Glomerular visceral epithelial cell (primary cell): ENCODE results near the gene GULP1.
"Not testable (repeated sequence)": the region's sequence is repeated elsewhere in the genome, so short reads cannot be mapped to it uniquely, and the experiment has no call there.

Source experiments
- DNase-seq: peaks from one replicate; pipeline ENCODE4 v3.0.0-alpha.2; 2016; ENCODE audit errors: extremely low spot score

The GULP1 gene

GRCh38 chr2:188527141-188527540, 235.5 kb downstream of the GULP1 start:
- DNase-seq = no peak

DNA sequence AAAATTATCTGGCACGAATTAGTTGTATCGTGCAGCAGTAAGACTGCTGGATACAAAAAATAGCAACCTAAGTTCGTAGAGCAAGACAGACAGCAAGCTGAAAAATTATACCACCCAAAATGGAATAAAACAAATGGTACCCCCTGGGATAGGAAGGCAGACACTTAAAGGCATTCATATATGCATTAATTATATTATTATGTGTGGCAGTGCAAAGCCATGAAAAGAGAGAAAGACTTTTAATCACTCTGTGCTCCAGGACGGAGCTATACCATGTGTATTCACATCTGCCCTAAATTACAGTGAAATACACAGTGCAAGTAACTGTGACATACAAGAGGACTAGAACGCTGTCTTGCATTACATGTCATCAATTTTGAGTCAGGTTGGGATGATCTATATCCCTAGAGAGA, 235.9 kb downstream of the GULP1 start:
- DNase-seq = no peak

DNA sequence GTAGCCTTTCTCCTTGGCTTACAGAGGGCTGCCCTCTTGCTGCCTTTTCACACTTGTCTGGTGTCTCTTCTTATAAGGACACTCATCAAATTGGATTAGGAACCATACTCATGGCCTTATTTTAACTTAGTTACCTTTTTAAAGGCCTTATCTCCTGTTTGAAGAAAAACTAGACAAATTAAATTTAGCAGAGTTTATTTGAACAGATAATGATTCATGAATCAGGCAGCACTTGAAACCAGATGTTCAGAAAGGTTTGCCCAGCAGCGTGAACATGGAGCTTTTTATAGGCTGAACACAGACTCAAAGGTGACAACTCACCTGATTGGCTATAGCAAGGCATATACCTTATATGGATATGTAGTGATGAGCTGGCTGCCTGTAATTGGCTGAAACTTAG, 238.0 kb downstream of the GULP1 start:
- DNase-seq = no peak

- no peak for DNase-seq
Observed at GRCh38 chr2:188534875-188535274, 243.2 kb downstream of the GULP1 start.

- no peak for DNase-seq
Observed at GRCh38 chr2:188551671-188552070, 260.0 kb downstream of the GULP1 start.

GRCh38 chr2:188557081-188557480, 265.4 kb downstream of the GULP1 start:
- no peak for DNase-seq

DNA sequence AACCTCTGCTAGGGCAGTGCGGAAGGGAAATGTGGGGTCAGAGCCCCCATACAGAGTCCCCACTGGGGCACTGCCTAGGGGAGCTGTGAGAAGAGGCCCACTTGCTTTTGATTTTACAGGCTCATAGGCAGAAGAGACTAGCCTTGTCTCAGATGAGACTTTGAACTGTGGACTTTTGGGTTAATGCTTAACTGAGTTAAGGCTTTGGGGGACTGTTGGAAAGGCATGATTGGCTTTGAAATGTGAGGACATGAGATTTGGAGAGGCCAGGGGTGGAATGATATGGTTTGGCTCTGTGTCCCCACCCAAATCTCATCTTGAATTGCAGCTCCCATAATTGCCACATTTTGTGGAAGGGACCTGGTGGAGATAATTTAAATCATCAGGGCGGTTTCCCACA, 267.8 kb downstream of the GULP1 start:
- DNase-seq = not testable (repeated sequence)

DNA sequence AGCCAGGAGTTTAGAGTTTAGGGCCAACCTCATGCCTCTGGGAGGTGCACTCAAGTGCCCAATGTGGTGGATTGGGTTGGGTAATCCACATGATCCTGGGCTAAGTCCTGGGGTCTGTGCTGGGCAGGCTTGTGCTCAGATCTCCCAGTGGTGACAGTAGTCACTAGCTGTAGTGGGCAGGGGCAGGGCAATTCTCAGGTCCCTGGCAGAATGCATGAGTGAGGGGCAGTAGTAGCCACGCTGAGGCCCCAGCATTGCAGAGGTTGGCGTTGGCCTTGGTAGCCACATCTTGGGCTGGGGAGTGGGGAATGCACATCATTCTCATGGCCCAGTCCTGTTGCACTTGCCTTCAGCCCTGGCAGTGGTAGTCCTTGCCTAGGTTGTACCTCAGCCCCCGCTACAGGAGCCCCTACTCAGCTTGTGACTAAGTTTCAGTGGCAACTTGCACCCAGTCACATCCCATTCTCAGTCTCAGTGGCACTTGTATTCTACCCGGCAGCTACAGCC, 269.9 kb downstream of the GULP1 start:
- no peak for DNase-seq

GRCh38 chr2:188569431-188570165, 277.9 kb downstream of the GULP1 start:
- DNase-seq = no peak

DNA sequence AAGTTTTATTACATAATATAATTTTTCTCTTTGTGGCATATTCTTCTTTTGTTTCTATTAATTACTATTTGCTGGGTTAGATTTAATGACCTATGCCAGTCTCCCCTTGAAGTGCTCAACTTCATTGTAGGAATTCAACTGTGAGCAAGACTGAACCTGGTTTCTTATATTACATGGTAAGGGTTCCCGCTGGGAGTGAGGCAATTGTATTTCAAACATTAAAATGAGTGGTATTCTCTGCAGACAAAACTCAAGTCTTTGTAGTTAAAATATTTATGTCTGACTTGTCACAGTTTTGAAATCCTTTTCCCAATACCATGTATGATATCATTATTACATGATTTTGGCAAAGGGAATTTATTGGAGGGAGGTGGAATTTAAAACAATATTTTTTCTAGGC, 278.7 kb downstream of the GULP1 start:
- no peak for DNase-seq

GRCh38 chr2:188571543-188572303, 280.0 kb downstream of the GULP1 start:
- no peak for DNase-seq

DNA sequence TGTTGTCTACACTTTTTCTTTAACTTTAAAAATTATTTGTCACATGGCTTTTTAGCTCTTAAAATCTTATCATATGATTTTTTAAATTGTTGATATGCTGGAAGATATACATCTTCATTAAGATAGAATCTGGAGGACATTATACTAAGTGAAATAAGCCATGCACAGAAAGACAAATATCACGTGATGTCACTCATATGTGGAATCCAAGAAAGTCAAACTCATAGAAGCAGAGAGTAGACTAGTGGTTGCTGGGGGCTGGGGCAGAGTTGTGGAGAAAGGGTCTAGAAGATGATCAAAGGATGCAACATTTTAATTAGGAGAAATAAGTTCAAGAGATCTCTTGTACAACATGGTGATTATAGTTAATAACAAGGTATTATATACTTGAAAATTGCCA, 280.9 kb downstream of the GULP1 start:
- no peak for DNase-seq

GRCh38 chr2:188573453-188573852, 281.8 kb downstream of the GULP1 start:
- no peak for DNase-seq

GRCh38 chr2:188576006-188576405, 284.3 kb downstream of the GULP1 start:
- no peak for DNase-seq

GRCh38 chr2:188576651-188577050, 285.0 kb downstream of the GULP1 start:
- DNase-seq = no peak

GRCh38 chr2:188577231-188577630, 285.6 kb downstream of the GULP1 start:
- no peak for DNase-seq

- no peak for DNase-seq
Observed at GRCh38 chr2:188580738-188581137, 289.1 kb downstream of the GULP1 start.

GRCh38 chr2:188582211-188582610, 290.5 kb downstream of the GULP1 start:
- DNase-seq = no peak

DNA sequence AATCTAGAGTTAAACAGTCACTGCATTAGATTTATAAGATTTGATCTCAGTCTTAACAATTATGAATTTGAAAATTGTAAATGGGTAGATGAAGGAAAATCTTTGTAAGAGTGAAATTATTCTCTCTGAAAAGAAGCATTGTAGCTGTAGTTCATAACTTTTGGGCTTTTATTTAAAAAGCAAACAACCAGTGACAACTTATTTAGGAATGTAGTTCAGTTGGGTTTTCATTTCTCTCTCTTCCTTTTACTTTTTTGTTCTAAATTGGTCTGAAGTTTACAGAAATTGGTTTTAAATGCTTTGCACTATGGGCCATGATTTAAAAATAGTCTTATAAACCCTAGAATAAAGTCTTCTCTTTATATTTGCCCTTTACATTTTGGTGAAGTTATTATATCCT, 296.6 kb downstream of the GULP1 start:
- no peak for DNase-seq

DNA sequence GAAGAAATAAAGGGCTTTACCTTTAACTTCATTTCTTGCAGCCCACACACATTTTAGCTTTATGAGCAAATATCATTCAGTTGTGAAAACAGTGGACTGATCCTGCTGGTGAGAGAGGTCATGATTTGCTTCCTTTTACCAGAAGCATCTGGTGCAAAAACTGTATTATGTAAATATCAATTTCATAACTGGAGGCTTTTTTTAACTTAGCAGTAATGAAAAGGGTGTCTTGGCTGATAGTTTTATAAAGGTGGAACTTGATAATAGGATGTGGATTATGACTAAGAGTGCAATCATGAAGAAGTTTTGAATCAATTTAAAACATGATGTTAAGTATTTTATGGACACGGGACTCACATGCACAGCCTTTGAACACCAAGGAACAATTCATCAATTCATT, 304.4 kb downstream of the GULP1 start:
- DNase-seq = no peak

- DNase-seq = peak; percentile 15
Observed at GRCh38 chr2:188598551-188598950, 306.9 kb downstream of the GULP1 start.

DNA sequence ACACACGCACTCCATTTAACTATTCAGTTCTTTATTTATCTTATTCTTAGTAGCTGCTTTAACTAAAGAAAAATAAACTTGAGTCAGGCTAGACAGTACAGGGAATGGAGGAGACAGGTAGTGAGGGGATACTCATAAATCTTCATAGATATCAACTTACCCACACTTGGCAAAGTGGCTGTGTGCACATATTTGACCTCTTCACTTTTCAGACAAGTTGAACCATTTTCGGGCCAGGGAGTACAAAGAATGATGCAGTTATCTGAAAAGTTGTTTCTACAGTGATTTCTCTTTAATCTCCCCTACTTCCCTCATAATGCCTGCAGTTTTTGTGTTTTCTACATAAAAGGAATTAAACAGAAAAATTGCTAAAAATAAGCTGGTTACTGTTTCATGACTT, 307.5 kb downstream of the GULP1 start:
- no peak for DNase-seq

- no peak for DNase-seq
Observed at GRCh38 chr2:188600536-188601210, 309.0 kb downstream of the GULP1 start.
